Smooth muscle cell (in vitro differentiated cells): ENCODE results near the gene PREX1. TPM values are rescaled to one million over a fixed set of nuclear protein-coding genes. Genes with fewer than 3 reads are reported as not detected.

ENCODE experiments used
- DNase-seq: peaks from one replicate; lab custom pipeline; 2025; ENCODE audit not compliant: unreplicated experiment; lab: John Stamatoyannopoulos, UW
- H2AFZ ChIP-seq: fragments of 200-600 bp; sonication (generic); 2 replicates; pipeline ENCODE4 v1.6.0; 2016; ENCODE audit warnings: antibody characterized with exemption, low read depth, mild to moderate bottlenecking
- H3F3A ChIP-seq: fragments of 200-600 bp; sonication (generic); 2 replicates; pipeline ENCODE4 v1.6.0; 2017; ENCODE audit warnings: antibody characterized with exemption, low read depth
- H3K27ac ChIP-seq: fragments of 200-600 bp; sonication (generic); 2 replicates; pipeline ENCODE4 v1.5.1; 2016; ENCODE audit warnings: low read depth, mild to moderate bottlenecking
- H3K27me3 ChIP-seq: fragments of 200-600 bp; sonication (generic); 2 replicates; pipeline ENCODE4 v1.6.1; 2016; ENCODE audit warnings: low read depth, mild to moderate bottlenecking
- H3K36me3 ChIP-seq: fragments of 200-600 bp; sonication (generic); 2 replicates; pipeline ENCODE4 v1.5.1; 2016; ENCODE audit warnings: low read depth
- H3K4me1 ChIP-seq: fragments of 200-600 bp; sonication (generic); 2 replicates; pipeline ENCODE4 v1.5.1; 2016; ENCODE audit warnings: low read depth
- H3K4me2 ChIP-seq: fragments of 200-600 bp; sonication (generic); 2 replicates; pipeline ENCODE4 v1.6.0; 2016; ENCODE audit warnings: mild to moderate bottlenecking
- H3K4me3 ChIP-seq: fragments of 200-600 bp; sonication (generic); 2 replicates; pipeline ENCODE4 v1.5.1; 2016; ENCODE audit warnings: mild to moderate bottlenecking
- H3K79me2 ChIP-seq: fragments of 200-600 bp; sonication (generic); 2 replicates; pipeline ENCODE4 v1.6.0; 2016; ENCODE audit warnings: low read depth, mild to moderate bottlenecking
- H3K9ac ChIP-seq: fragments of 200-600 bp; sonication (generic); 2 replicates; pipeline ENCODE4 v1.6.0; 2016; ENCODE audit warnings: low read depth
- H3K9me3 ChIP-seq: fragments of 200-600 bp; sonication (generic); replicated peaks from 2 replicates; pipeline ENCODE4 v1.5.1; 2016; ENCODE audit warnings: low read depth
- H4K20me1 ChIP-seq: fragments of 200-600 bp; sonication (generic); 2 replicates; pipeline ENCODE4 v1.6.0; 2016; ENCODE audit warnings: low read depth
- CTCF ChIP-seq: fragments of 200-600 bp; sonication (generic); IDR thresholded peaks from 2 replicates; pipeline ENCODE4 v1.5.1; 2017; ENCODE audit warnings: borderline replicate concordance, mild to moderate bottlenecking, antibody characterized with exemption; ENCODE audit not compliant: insufficient read depth, poor library complexity, severe bottlenecking
- WGBS: methylation state at CpG from one replicate; pipeline ENCODE4 v1.1.7; 2016; ENCODE audit warnings: low lambda C conversion rate; 5-methylcytosine and 5-hydroxymethylcytosine counted together
- polyA plus RNA-seq: library from polyadenylated mRNA; unstranded; fragments of >200 nt; fragmentation: Nextera tagmentation; extraction: Ambion mirVana; gene quantifications from 2 replicates; pipeline ENCODE4 v1.2.1, GENCODE V29; 2016
- total RNA-seq: library from RNA; depleted of rRNA; stranded (reverse); fragments of >200 nt; gene quantifications from 2 replicates; pipeline ENCODE4 v1.2.3, GENCODE V29; 2014

Gene PREX1
- total and polyA plus RNA-seq, 2 experiments from 2014 or later, result 0.04 to 0.30 TPM

DNA sequence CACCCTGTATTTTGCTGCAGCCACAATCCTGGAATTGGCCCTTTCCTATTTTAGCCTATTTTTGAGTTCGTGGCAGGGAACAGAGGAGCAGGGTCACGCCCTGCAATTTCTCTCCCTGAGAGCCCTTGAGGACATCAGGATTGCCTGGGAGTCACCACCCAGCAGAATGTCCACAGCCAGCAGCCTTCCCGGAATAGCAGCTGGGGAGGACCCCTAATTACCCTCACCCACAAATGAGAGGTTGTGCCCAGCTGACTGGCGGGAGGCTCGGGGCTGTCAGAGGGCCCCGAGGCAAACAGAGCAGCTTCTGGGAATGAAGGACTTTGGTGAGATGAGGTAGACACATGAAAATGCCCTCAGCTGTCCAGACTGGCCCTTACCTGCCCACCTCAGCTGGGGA, 165.1 kb downstream of the PREX1 start:
- Histone ChIP-seq H2AFZ (no peak overlapping the region), H3K4me3 (no peak overlapping the region), H3K79me2 (no peaks in the 10 kb centered on the region), H3K9ac (no peak overlapping the region), H4K20me1 (no peaks in the 10 kb centered on the region), H3F3A (no peaks in the 10 kb centered on the region), H3K36me3 (no peaks in the 10 kb centered on the region), H3K9me3 (no peaks in the 10 kb centered on the region), H3K4me2 (no peak overlapping the region), H3K27me3 (no peaks in the 10 kb centered on the region), H3K4me1 (no peaks in the 10 kb centered on the region), H3K27ac (no peak overlapping the region)
- TF ChIP-seq CTCF, result no peak
- DNase-seq, result no peak
- WGBS, result 71% methylated on average over 6 of the region's 6 CpGs

- H2AFZ ChIP-seq, result peak overlapping the region; percentile 12
Measured at GRCh38 chr20:48661575-48662455, 166.0 kb downstream of the PREX1 start.

DNA sequence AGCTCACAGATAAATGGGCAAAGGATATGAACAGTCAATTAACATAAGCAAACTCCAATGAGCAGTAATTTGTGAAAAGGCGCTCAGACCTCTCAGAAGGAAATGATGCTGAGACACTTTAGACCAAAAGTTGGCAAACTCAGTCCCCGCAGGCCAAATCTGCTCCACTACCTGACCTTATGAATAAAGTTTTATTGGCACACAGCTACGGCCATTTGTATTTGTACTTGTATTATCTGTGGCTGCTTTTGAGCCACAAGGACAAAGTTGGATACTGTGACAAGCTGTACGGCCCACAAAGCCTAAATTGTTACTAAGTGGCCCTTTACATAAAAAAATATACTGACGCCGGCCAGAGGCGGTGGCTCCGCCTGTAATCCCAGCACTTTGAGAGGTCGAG, 167.0 kb downstream of the PREX1 start:
- no peaks in the 10 kb centered on the region for H3K27me3 ChIP-seq
- H3K9me3 ChIP-seq, result no peaks in the 10 kb centered on the region
- no peaks in the 10 kb centered on the region for H3K79me2 ChIP-seq
- no peak overlapping the region for H3K4me3 ChIP-seq
- H3F3A ChIP-seq, result no peaks in the 10 kb centered on the region
- no peaks in the 10 kb centered on the region for H3K36me3 ChIP-seq
- H3K4me2 ChIP-seq, result no peak overlapping the region
- H3K9ac ChIP-seq, result no peak overlapping the region
- H4K20me1 ChIP-seq, result no peaks in the 10 kb centered on the region
- no peak for DNase-seq
- TF ChIP-seq CTCF, result no peak
- H3K27ac ChIP-seq, result no peak overlapping the region
- WGBS, result 94% methylated on average over 9 of the region's 9 CpGs
- no peak overlapping the region for H2AFZ ChIP-seq
- no peaks in the 10 kb centered on the region for H3K4me1 ChIP-seq

More at GRCh38 chr20:48661575-48662455, 166.0 kb downstream of the PREX1 start:
- no peaks in the 10 kb centered on the region for H3K27me3 ChIP-seq
- 55% methylated on average over 14 of the region's 14 CpGs for WGBS
- DNase-seq, result no peak
- no peaks in the 10 kb centered on the region for H3K79me2 ChIP-seq
- H3F3A ChIP-seq, result no peaks in the 10 kb centered on the region
- no peak overlapping the region for H3K27ac ChIP-seq
- H3K36me3 ChIP-seq, result no peaks in the 10 kb centered on the region
- H3K4me2 ChIP-seq, result no peak overlapping the region
- no peaks in the 10 kb centered on the region for H4K20me1 ChIP-seq
- no peak overlapping the region for H3K4me3 ChIP-seq
- TF ChIP-seq CTCF, result no peak
- no peaks in the 10 kb centered on the region for H3K4me1 ChIP-seq
- H3K9me3 ChIP-seq, result no peaks in the 10 kb centered on the region
- no peak overlapping the region for H3K9ac ChIP-seq

GRCh38 chr20:48659858-48660257, 167.9 kb downstream of the PREX1 start:
- no peak overlapping the region for H3K4me3 ChIP-seq
- H3K4me1 ChIP-seq, result no peaks in the 10 kb centered on the region
- no peak for TF ChIP-seq CTCF
- no peak overlapping the region for H3K9ac ChIP-seq
- H3K27ac ChIP-seq, result no peak overlapping the region
- no peak for DNase-seq
- no peaks in the 10 kb centered on the region for H3K9me3 ChIP-seq
- H3K36me3 ChIP-seq, result no peaks in the 10 kb centered on the region
- no peaks in the 10 kb centered on the region for H3F3A ChIP-seq
- no peaks in the 10 kb centered on the region for H3K27me3 ChIP-seq
- WGBS, result 92% methylated on average over 8 of the region's 8 CpGs
- H4K20me1 ChIP-seq, result no peaks in the 10 kb centered on the region
- H3K79me2 ChIP-seq, result no peaks in the 10 kb centered on the region
- no peak overlapping the region for H2AFZ ChIP-seq
- H3K4me2 ChIP-seq, result no peak overlapping the region
